Esophagus (tissue), 2 donors: ENCODE results near the gene HCRT. TPM values are rescaled to one million over a fixed set of nuclear protein-coding genes. Genes with fewer than 3 reads are reported as not detected.
"Not testable (repeated sequence)": the region's sequence is repeated elsewhere in the genome, so short reads cannot be mapped to it uniquely, and the experiment has no call there.

Experiments
- H3K27ac ChIP-seq, 2 donors: one replicate each; pipeline ENCODE4 v1.5.1; 2013; ENCODE audit warnings: low read depth in 2 of 2, mild to moderate bottlenecking in 2 of 2, inconsistent platforms in 1 of 2, low read length in 1 of 2, moderate library complexity in 1 of 2
- H3K27me3 ChIP-seq, 2 donors: one replicate each; pipeline ENCODE4 v1.6.1; 2013; ENCODE audit warnings: low read length in 2 of 2, control low read depth in 1 of 2, mild to moderate bottlenecking in 1 of 2; ENCODE audit not compliant: insufficient read depth in 2 of 2, control insufficient read depth in 1 of 2
- H3K36me3 ChIP-seq, 2 donors: one replicate each; pipeline ENCODE4 v1.6.1; 2013; ENCODE audit warnings: low read length in 1 of 2; ENCODE audit not compliant: control insufficient read depth in 2 of 2, insufficient read depth in 2 of 2
- H3K4me1 ChIP-seq, 2 donors: one replicate each; pipeline ENCODE4 v1.6.1; 2013; ENCODE audit warnings: low read length in 1 of 2; ENCODE audit not compliant: control insufficient read depth in 2 of 2, insufficient read depth in 2 of 2
- H3K4me3 ChIP-seq, 2 donors: one replicate each; pipeline ENCODE4 v1.5.1; 2013; ENCODE audit warnings: low read length in 2 of 2, mild to moderate bottlenecking in 2 of 2, low read depth in 1 of 2, moderate library complexity in 1 of 2
- H3K9me3 ChIP-seq, 2 donors: one replicate each; pipeline ENCODE4 v1.6.1; 2013; ENCODE audit warnings: mild to moderate bottlenecking in 2 of 2, low read depth in 1 of 2, low read length in 1 of 2, moderate library complexity in 1 of 2; ENCODE audit not compliant: control insufficient read depth in 2 of 2, insufficient read depth in 1 of 2
- WGBS, 2 donors: extraction: QIAGEN DNeasy Blood & Tissue Kit; methylation state at CpG; one replicate each; pipeline ENCODE4 v1.1.7; 2013; 5-methylcytosine and 5-hydroxymethylcytosine counted together
- polyA plus RNA-seq, 2 donors: library from polyadenylated mRNA; stranded (reverse); fragments of 200-250 nt; gene quantifications; one replicate each; pipeline ENCODE4 v1.2.3, GENCODE V29; 2013
- donor health status: healthy with polysubstance abuse.
- donor health status: Bipolar disorder and iron deficiency.

The HCRT gene
- polyA plus RNA-seq, 2 donors = not detected

DNA sequence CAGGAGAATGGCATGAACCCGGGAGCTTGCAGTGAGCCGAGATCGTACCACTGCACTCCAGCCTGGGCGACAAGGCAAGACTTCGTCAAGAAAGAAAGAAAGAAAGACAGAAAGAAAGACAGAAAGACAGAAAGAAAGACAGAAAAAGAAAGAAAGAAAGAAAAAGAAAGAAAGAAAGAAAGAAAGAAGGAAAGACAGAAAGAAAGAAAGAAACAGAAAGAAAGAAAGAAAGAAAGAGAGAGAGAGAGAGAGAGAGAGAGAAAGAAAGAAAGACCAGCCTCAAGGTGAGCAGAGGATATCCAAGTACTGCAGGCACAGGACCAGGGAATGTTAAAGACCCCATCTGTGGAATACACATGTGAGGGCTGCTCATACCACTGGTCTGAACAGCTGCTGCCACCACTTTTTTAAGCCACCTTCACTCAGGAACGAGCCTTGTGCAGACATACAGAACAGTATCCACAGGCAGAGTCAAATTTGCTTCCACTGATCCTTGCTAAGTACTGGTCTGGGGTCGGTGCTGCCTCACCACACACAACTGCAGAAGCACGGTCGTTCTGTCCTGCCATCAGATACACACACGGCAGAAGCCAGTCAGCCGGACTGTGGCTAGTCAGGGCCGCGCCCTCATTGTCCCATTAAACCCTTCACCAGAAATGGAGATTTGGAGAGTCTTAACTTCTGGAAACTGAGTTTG is 38.2 kb downstream of the HCRT start:
- peaks cover 0 to 9% of the 10 kb centered on the region in 2 donors for H3K36me3 ChIP-seq
- peaks cover 0 to 2% of the 10 kb centered on the region in 2 donors for H3K4me1 ChIP-seq
- H3K9me3 ChIP-seq = no peaks in the 10 kb centered on the region
- H3K4me3 ChIP-seq = no peak overlapping the region
- 87 to 89% methylated on average over 13 of the region's 13 CpGs for WGBS, 2 donors
- H3K27ac ChIP-seq = no peak overlapping the region
- H3K27me3 ChIP-seq = no peaks in the 10 kb centered on the region

- H3K27ac ChIP-seq, H3K4me1 ChIP-seq, H3K9me3 ChIP-seq, H3K4me3 ChIP-seq, H3K27me3 ChIP-seq, H3K36me3 ChIP-seq: not testable (repeated sequence)
- 76 to 84% methylated on average over 4 of the region's 4 CpGs for WGBS, 2 donors
Measured at GRCh38 chr17:42143138-42143537, 42.1 kb downstream of the HCRT start.

DNA sequence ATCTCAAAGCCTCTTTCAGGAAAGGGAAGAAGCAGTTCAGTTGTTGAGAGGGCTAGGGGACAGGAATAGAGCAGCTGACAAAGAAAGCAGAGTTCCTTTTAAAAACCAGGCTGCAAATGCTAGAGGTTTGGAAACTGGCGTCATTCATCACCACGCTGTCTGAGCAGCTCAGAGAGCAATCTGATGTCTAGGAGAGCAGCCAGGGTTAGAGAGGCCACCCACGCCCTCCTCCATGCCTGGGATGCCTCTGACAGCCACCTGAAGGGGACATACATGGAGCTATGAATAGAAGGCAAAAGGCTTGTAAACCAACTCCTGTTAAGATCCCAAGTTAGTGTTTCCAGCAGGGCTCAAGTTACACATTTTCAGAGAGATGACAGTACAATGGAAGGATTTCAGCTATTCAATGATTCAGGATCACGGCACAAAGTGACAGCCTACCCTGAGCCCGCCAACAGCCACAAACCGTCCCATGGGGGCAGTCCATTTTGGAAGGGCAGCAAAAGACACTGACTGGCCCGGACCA is 42.8 kb downstream of the HCRT start:
- Histone ChIP-seq H3K36me3 (peaks cover 3 to 10% of the 10 kb centered on the region in 2 donors), H3K9me3 (no peaks in the 10 kb centered on the region), H3K4me3 (no peak overlapping the region), H3K4me1 (peaks cover 3 to 8% of the 10 kb centered on the region in 2 donors), H3K27ac (no peak overlapping the region), H3K27me3 (no peaks in the 10 kb centered on the region)
- 81 to 85% methylated on average over 7 of the region's 7 CpGs for WGBS, 2 donors

DNA sequence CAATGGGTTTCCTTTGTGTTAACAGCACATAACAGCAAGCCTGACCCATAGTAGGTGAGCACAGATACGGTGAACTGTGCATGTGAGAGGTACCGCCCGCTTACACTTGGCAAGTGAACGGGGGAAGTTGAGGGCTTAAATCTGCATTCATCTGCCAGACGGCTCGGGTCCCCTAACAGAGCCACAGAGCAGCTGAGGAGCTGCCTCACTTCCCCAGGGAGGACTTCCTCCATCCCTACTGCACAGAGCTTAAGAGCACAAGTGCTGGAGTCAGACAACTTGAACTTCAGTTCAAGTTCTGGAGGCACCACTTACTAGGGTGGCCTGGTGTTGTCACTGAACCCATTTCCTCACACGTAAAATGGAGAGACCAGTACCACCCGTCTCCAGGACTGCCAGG is 43.9 kb downstream of the HCRT start:
- Histone ChIP-seq H3K4me3 (no peak overlapping the region), H3K27ac (no peak overlapping the region), H3K9me3 (no peaks in the 10 kb centered on the region), H3K27me3 (no peaks in the 10 kb centered on the region), H3K4me1 (peaks cover 3 to 8% of the 10 kb centered on the region in 2 donors), H3K36me3 (peaks cover 3 to 7% of the 10 kb centered on the region in 2 donors)
- 79 to 83% methylated on average over 8 of the region's 8 CpGs for WGBS, 2 donors

DNA sequence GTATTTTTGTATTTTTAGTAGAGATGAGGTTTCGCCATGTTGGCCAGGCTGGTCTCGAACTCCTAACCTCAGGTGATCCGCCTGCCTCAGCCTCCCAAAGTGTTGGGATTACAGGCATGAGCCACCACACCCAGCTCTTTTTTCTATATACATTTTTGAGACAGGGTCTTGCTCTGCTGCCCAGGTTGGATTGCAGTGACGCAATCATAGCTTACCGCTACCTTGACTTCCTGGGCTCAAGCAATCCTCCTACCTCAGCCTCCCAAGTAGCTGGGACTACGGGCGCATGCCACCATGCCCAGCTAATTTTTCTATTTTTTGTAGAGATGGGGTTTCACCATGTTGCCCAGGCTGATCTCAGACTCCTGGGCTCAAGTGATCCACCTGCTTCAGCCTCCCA is 44.6 kb downstream of the HCRT start:
- H3K36me3 ChIP-seq = not testable (repeated sequence)
- WGBS, 2 donors = 96 to 99% methylated on average over 7 of the region's 7 CpGs

GRCh38 chr17:42138749-42139492 is 46.3 kb downstream of the HCRT start:
- Histone ChIP-seq H3K4me3 (no peak overlapping the region), H3K27me3 (no peaks in the 10 kb centered on the region), H3K9me3 (no peaks in the 10 kb centered on the region), H3K36me3 (peaks cover 3% of the 10 kb centered on the region in 2 donors), H3K4me1 (peaks cover 3 to 10% of the 10 kb centered on the region in 2 donors), H3K27ac (no peak overlapping the region)
- 65 to 73% methylated on average over 7 of the region's 7 CpGs for WGBS, 2 donors

More for the DNA sequence above, 44.6 kb downstream of the HCRT start:
- H3K4me3 ChIP-seq, H3K4me1 ChIP-seq, H3K27ac ChIP-seq, H3K9me3 ChIP-seq, H3K27me3 ChIP-seq: not testable (repeated sequence)

DNA sequence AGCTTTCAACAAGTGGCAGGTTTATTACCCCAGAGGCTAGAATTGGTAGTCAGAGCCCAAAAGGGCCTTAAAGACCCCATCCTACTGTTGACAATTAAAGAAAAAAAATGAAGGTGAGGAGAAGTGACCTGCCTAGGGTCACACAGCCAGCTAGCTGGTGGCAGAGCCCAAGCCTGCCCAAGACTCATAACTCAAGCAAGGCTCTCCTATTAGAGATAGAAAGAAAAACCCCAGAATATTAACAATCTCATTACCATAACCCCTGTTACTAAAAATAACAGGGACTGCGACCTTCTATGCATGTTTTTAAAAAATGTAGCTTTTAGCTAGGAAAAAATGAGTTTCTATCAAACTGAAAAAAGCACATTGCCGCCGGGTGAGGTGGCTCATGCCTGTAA is 48.6 kb downstream of the HCRT start:
- peaks cover 3% of the 10 kb centered on the region in 2 donors for H3K36me3 ChIP-seq
- no peak overlapping the region for H3K4me3 ChIP-seq
- no peaks in the 10 kb centered on the region for H3K9me3 ChIP-seq
- H3K27ac ChIP-seq = no peak overlapping the region
- peaks cover 3 to 19% of the 10 kb centered on the region in 2 donors for H3K4me1 ChIP-seq
- H3K27me3 ChIP-seq = no peaks in the 10 kb centered on the region
- 71 to 82% methylated on average over 3 of the region's 3 CpGs for WGBS, 2 donors

DNA sequence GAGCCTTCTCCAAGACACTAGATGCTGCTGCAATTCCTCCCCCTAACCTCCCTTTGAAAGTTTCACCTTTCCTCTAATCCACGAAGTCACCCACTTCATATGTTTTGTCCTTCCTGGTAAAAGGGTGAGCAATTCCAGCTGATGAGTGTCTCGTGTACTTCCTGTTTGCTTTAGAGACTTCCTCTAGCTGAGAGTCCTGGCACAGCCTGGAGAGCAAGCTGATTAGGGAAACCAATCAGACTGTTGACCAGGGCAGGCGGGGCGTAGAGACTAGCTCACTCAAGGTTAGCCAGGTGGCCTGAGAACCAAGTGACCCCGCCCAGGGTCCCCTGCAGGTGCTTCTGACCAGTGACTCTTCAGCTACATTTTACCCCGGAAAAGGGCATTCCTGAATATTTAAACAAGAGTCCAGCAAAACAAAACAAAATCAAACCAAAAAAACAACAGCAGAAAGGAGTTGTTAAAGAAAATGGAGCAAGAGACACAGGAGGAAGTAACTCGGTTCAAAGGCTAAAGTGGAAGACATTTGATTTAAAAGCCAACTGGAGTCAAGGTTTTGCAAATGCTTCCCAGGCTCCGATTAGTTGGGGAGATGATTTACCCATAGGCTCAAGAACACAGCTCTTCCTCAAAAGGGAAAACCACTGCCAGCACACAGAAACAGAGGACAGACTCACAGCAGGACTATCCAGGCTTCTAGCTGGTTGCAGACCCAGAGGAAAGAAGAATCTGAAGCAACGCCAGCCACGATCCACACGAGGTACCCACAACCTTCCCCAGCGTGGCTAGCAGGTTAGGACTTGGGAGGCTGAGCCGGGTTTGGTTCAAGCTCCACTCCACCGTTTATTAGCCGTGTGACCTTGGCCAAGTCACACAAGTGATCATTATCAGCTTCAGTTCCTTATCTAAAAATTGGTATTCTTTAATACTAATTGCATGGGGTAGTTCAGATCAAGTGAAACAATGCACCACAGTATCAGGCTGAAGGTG is 49.3 kb downstream of the HCRT start:
- Histone ChIP-seq H3K27me3 (no peaks in the 10 kb centered on the region), H3K36me3 (no peaks in the 10 kb centered on the region), H3K4me1 (peaks cover 3 to 19% of the 10 kb centered on the region in 2 donors), H3K27ac (peak overlapping the region; percentile 61 to 82), H3K4me3 (no peak overlapping the region), H3K9me3 (no peaks in the 10 kb centered on the region)
- WGBS, 2 donors = 50 to 64% methylated on average over 15 of the region's 15 CpGs

GRCh38 chr17:42135151-42135550 is 50.1 kb downstream of the HCRT start:
- no peak overlapping the region for H3K4me3 ChIP-seq
- H3K27ac ChIP-seq = peak overlapping the region; percentile 52 to 82

More at GRCh38 chr17:42135151-42135550, 50.1 kb downstream of the HCRT start:
- H3K4me1 ChIP-seq = peaks cover 3 to 19% of the 10 kb centered on the region in 2 donors
- peaks cover 0 to 5% of the 10 kb centered on the region in 2 donors for H3K36me3 ChIP-seq
- no peaks in the 10 kb centered on the region for H3K9me3 ChIP-seq
- H3K27me3 ChIP-seq = no peaks in the 10 kb centered on the region
- 78 to 88% methylated on average over 6 of the region's 6 CpGs for WGBS, 2 donors
